Left cardiac atrium (tissue), 4 donors: Measurements from ENCODE around the gene PES1. TPM values are rescaled to one million over a fixed set of nuclear protein-coding genes. Genes with fewer than 3 reads are reported as not detected.
"Not testable (repeated sequence)": the region's sequence is repeated elsewhere in the genome, so short reads cannot be mapped to it uniquely, and the experiment has no call there.

Experiments used
- ATAC-seq, 2 donors: fragments of 200-7000 bp; cut with Tn5 transposase; one replicate each; pipeline ENCODE4 v1.9.1; 2020; ENCODE audit warnings: mild to moderate bottlenecking in 2 of 2, moderate library complexity in 2 of 2
- DNase-seq: peaks from one replicate; pipeline ENCODE4 v3.0.0-alpha.2; 2020
- intact Hi-C, 2 donors: fragments of 100-400 bp; cut with DNase I; formaldehyde crosslinking; loops; one replicate each; pipeline versions ENCODE4 v1.14.1 to v1.15.1; 2022 to 2023
- total RNA-seq, 2 donors: library from RNA; stranded (reverse); fragmentation: NEBNext Ultra II Directional; extraction: Animal tissue kit (Norgen Biotek cat#: 25700); gene quantifications; one replicate each; pipeline ENCODE4 v1.2.1, GENCODE V29; 2021
- donor health status: DM: no; HTN: yes; CAD: no.
- donor health status: DM: no; HTN: yes; CAD: no; lungs with severe emphysema.
- donor health status: DM: yes; HTN: yes; CAD: no.
- donor health status: Dilated cardiomyopathy.

Gene PES1
- total RNA-seq, 2 donors from 2014 or later = 23.0 to 38.9 TPM

GRCh38 chr22:30611197-30611596 is 19.5 kb upstream of the PES1 start:
- no peak for DNase-seq
- intact Hi-C loops = no loop called here
- ATAC-seq = no peak

GRCh38 chr22:30610299-30610698 is 18.6 kb upstream of the PES1 start:
- intact Hi-C loops = no loop called here
- no peak for ATAC-seq
- DNase-seq = no peak

- ATAC-seq (peak; percentile 35 to 79), DNase-seq (peak; percentile 64)
- intact Hi-C loops = no loop called here
These were observed 17.8 kb upstream of the PES1 start for GRCh38 chr22:30609260-30610185.

GRCh38 chr22:30607939-30608338 is 16.2 kb upstream of the PES1 start:
- no peak for ATAC-seq
- intact Hi-C loops = no loop called here
- DNase-seq = no peak

GRCh38 chr22:30607300-30607930 is 15.7 kb upstream of the PES1 start:
- ATAC-seq (no peak), DNase-seq (no peak)
- intact Hi-C loops = no loop called here

GRCh38 chr22:30606455-30607299 is 15.0 kb upstream of the PES1 start, which contains the start of gene TCN2:
TSS of gene TCN2 (plus strand) at chr22:30607174. CDS start at chr22:30607332, 158 bp downstream.
- intact Hi-C loops = no loop called here
- ATAC-seq (peak; percentile 78 to 89), DNase-seq (peak; percentile 76)

- ATAC-seq (peak; percentile 22 to 45), DNase-seq (peak; percentile 74)
- intact Hi-C loops = no loop called here
These were observed 13.9 kb upstream of the PES1 start for GRCh38 chr22:30605449-30606110.

GRCh38 chr22:30604723-30605122 is 13.0 kb upstream of the PES1 start:
- intact Hi-C loops = no loop called here
- DNase-seq = no peak
- ATAC-seq = no peak

GRCh38 chr22:30603801-30604200 is 12.1 kb upstream of the PES1 start:
- DNase-seq = no peak
- no peak for ATAC-seq
- intact Hi-C loops = no loop called here

- no peak for DNase-seq
- intact Hi-C loops = no loop called here
- no peak for ATAC-seq
These were observed 10.3 kb upstream of the PES1 start for GRCh38 chr22:30602049-30602448.

- ATAC-seq = no peak
- intact Hi-C loops = no loop called here
- no peak for DNase-seq
These were observed 9.8 kb upstream of the PES1 start for GRCh38 chr22:30601464-30601863.

- intact Hi-C loops = no loop called here
- ATAC-seq = no peak
- DNase-seq = no peak
These were observed 9.2 kb upstream of the PES1 start for GRCh38 chr22:30600921-30601320.

GRCh38 chr22:30598986-30599385 is 7.3 kb upstream of the PES1 start:
- intact Hi-C loops = no loop called here
- ATAC-seq = no peak
- DNase-seq = no peak

GRCh38 chr22:30596886-30597285 is 5.2 kb upstream of the PES1 start:
- intact Hi-C loops = no loop called here
- ATAC-seq = no peak
- DNase-seq = no peak

- intact Hi-C loops = no loop called here
These were observed 4.5 kb upstream of the PES1 start for GRCh38 chr22:30596199-30596598.

GRCh38 chr22:30592360-30592713 is 627 bp upstream of the PES1 start:
- intact Hi-C loops, DNase-seq, ATAC-seq: not testable (repeated sequence)

More at GRCh38 chr22:30596199-30596598, 4.5 kb upstream of the PES1 start:
- ATAC-seq (no peak), DNase-seq (no peak)

- ATAC-seq = no peak
- intact Hi-C loops = no loop called here
- no peak for DNase-seq
These were observed 521 bp downstream of the PES1 start for GRCh38 chr22:30591191-30591587.

GRCh38 chr22:30586414-30586813 is 5.3 kb downstream of the PES1 start:
- intact Hi-C loops = no loop called here
- no peak for DNase-seq
- ATAC-seq = no peak

- ATAC-seq = no peak
- intact Hi-C loops = no loop called here
These were observed 7.3 kb downstream of the PES1 start for GRCh38 chr22:30584441-30584840.

More at GRCh38 chr22:30584441-30584840, 7.3 kb downstream of the PES1 start:
- DNase-seq = no peak
